NOMO-1 (cell line): ENCODE measurements around the gene LHFPL6.

Source experiments
- DNase-seq, 2 experiments: peaks; one replicate each; lab custom pipeline; 2025; ENCODE audit not compliant: unreplicated experiment in 2 of 2; lab: John Stamatoyannopoulos, UW

LHFPL6 gene

GRCh38 chr13:39322836-39323585, 280.0 kb downstream of the LHFPL6 start:
- DNase-seq = no peak

GRCh38 chr13:39321574-39321973, 281.4 kb downstream of the LHFPL6 start:
- no peak for DNase-seq

- no peak for DNase-seq
These were observed 284.8 kb downstream of the LHFPL6 start for GRCh38 chr13:39318161-39318560.

GRCh38 chr13:39317291-39317690, 285.7 kb downstream of the LHFPL6 start:
- DNase-seq = no peak

- no peak for DNase-seq
These were observed 287.2 kb downstream of the LHFPL6 start for GRCh38 chr13:39315796-39316195.

GRCh38 chr13:39313721-39314120, 289.3 kb downstream of the LHFPL6 start:
- DNase-seq = no peak

GRCh38 chr13:39312596-39312995, 290.4 kb downstream of the LHFPL6 start:
- no peak for DNase-seq

GRCh38 chr13:39311619-39312018, 291.4 kb downstream of the LHFPL6 start:
- DNase-seq = no peak

- no peak for DNase-seq
These were observed 292.0 kb downstream of the LHFPL6 start for GRCh38 chr13:39310961-39311360.

GRCh38 chr13:39306639-39307589, 296.1 kb downstream of the LHFPL6 start:
- no peak for DNase-seq

- DNase-seq = no peak
These were observed 300.2 kb downstream of the LHFPL6 start for GRCh38 chr13:39302820-39303219.

- DNase-seq = no peak
These were observed 304.0 kb downstream of the LHFPL6 start for GRCh38 chr13:39298951-39299350.

GRCh38 chr13:39297664-39298171, 305.3 kb downstream of the LHFPL6 start:
- DNase-seq = no peak

GRCh38 chr13:39297023-39297422, 306.0 kb downstream of the LHFPL6 start:
- no peak for DNase-seq

- DNase-seq = no peak
These were observed 306.8 kb downstream of the LHFPL6 start for GRCh38 chr13:39296193-39296592.
